GM12873 (cell line): ENCODE results near the gene NRG3.

ENCODE experiments used
- CTCF ChIP-seq: IDR thresholded peaks from 2 replicates; pipeline ENCODE4 v1.5.1; 2012; ENCODE audit warnings: low read depth, mild to moderate bottlenecking, moderate library complexity, low read length, control low read depth; ENCODE audit not compliant: insufficient read depth; ENCODE audit errors: missing control alignments

Gene NRG3

GRCh38 chr10:82391971-82392370 lies 517.0 kb downstream of the NRG3 start:
- TF ChIP-seq CTCF = no peak

- TF ChIP-seq CTCF = no peak
Measured at GRCh38 chr10:82392533-82392932, 517.5 kb downstream of the NRG3 start.

- no peak for TF ChIP-seq CTCF
Measured at GRCh38 chr10:82394122-82394521, 519.1 kb downstream of the NRG3 start.

GRCh38 chr10:82394987-82395386 lies 520.0 kb downstream of the NRG3 start:
- TF ChIP-seq CTCF = no peak

GRCh38 chr10:82396886-82397285 lies 521.9 kb downstream of the NRG3 start:
- no peak for TF ChIP-seq CTCF

- TF ChIP-seq CTCF = no peak
Measured at GRCh38 chr10:82397854-82398253, 522.9 kb downstream of the NRG3 start.

- no peak for TF ChIP-seq CTCF
Measured at GRCh38 chr10:82399850-82400249, 524.9 kb downstream of the NRG3 start.
